ENCODE data around the gene PLCG1. TPM values are rescaled to one million over a fixed set of nuclear protein-coding genes. Genes with fewer than 3 reads are reported as not detected.

PLCG1 gene
- total and polyA plus RNA-seq, 10 donors, result 28.0 to 144 (median 117) TPM

- no peaks in the 10 kb centered on the region for H3K9me3 ChIP-seq
- 80 to 94% (median 83%) methylated on average over 2 of the region's 2 CpGs for WGBS, 5 donors
- no peak overlapping the region for H3K27ac ChIP-seq
- no peaks in the 10 kb centered on the region for H3K36me3 ChIP-seq
- no peaks in the 10 kb centered on the region for H3K27me3 ChIP-seq (replicated peaks in 1 of 7)
- intact Hi-C loops (cut with DNase I; ENCODE audit: low total_unique reads), result no loop called here
- no peak overlapping the region for H3K4me3 ChIP-seq
- no peaks in the 10 kb centered on the region for H3K4me1 ChIP-seq
- TF ChIP-seq, protein P1, sequence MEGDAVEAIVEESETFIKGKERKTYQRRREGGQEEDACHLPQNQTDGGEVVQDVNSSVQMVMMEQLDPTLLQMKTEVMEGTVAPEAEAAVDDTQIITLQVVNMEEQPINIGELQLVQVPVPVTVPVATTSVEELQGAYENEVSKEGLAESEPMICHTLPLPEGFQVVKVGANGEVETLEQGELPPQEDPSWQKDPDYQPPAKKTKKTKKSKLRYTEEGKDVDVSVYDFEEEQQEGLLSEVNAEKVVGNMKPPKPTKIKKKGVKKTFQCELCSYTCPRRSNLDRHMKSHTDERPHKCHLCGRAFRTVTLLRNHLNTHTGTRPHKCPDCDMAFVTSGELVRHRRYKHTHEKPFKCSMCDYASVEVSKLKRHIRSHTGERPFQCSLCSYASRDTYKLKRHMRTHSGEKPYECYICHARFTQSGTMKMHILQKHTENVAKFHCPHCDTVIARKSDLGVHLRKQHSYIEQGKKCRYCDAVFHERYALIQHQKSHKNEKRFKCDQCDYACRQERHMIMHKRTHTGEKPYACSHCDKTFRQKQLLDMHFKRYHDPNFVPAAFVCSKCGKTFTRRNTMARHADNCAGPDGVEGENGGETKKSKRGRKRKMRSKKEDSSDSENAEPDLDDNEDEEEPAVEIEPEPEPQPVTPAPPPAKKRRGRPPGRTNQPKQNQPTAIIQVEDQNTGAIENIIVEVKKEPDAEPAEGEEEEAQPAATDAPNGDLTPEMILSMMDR (IDR thresholded peaks at IDR 0.05 in 8 of 11, conservative IDR thresholded peaks at IDR 0.05 in 3 of 11), result no peak
- no peak for TF ChIP-seq POLR2A (IDR thresholded peaks at IDR 0.05)
- no peak for TF ChIP-seq POLR2AphosphoS5 (IDR thresholded peaks at IDR 0.05)
- DNase-seq, result no peak
Measured at GRCh38 chr20:41218466-41218865, 81.1 kb downstream of the PLCG1 start.

DNA sequence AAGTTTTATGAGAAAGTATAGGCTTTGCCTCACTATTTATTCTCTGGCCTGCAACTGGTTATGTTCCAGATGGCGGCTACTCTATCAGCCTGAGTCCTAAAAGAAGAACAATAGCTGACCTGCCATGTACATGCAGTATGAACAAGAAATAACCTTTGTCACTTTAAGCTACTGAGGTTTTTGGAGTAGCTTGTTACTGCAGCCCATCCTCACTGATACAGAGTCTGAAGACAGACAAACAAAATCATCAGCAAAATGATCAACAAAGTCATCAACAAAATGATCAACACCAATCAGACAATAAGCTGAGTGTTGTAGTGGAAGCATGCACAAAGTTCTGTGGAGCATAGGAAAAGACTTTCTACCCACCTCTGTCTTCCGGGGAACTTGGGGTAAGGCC lies 82.5 kb downstream of the PLCG1 start:
- intact Hi-C loops (cut with DNase I; ENCODE audit: low total_unique reads), result loop anchor here (10.0 kb wide), 1 partner anchor 45 kb away; no protein-coding TSS in a partner anchor
- no peak for DNase-seq
- Histone ChIP-seq H3K4me1 (peaks cover 0 to 3% (median 0%) of the 10 kb centered on the region in 6 donors), H3K4me3 (no peak overlapping the region), H3K27me3 (replicated peaks in 1 of 7) (no peaks in the 10 kb centered on the region), H3K9me3 (no peaks in the 10 kb centered on the region), H3K27ac (no peak overlapping the region), H3K36me3 (no peaks in the 10 kb centered on the region)
- 93 to 100% (median 98%) methylated on average over 2 of the region's 2 CpGs for WGBS, 5 donors
- no peak for TF ChIP-seq POLR2A (IDR thresholded peaks at IDR 0.05)
- TF ChIP-seq POLR2AphosphoS5 (IDR thresholded peaks at IDR 0.05), result no peak
- TF ChIP-seq, protein P1 (IDR thresholded peaks at IDR 0.05 in 8 of 11, conservative IDR thresholded peaks at IDR 0.05 in 3 of 11), result no peak

- Histone ChIP-seq H3K36me3 (no peaks in the 10 kb centered on the region), H3K4me3 (no peak overlapping the region), H3K27me3 (replicated peaks in 1 of 7) (no peaks in the 10 kb centered on the region), H3K9me3 (no peaks in the 10 kb centered on the region), H3K4me1 (peaks cover 0 to 4% (median 0%) of the 10 kb centered on the region in 6 donors), H3K27ac (no peak overlapping the region)
- intact Hi-C loops (cut with DNase I; ENCODE audit: low total_unique reads), result loop anchor here (10.0 kb wide), 1 partner anchor 47 kb away; no protein-coding TSS in a partner anchor
- TF ChIP-seq, protein P1 (IDR thresholded peaks at IDR 0.05 in 8 of 11, conservative IDR thresholded peaks at IDR 0.05 in 3 of 11), result no peak
- TF ChIP-seq POLR2A (IDR thresholded peaks at IDR 0.05), result no peak
- no peak for TF ChIP-seq POLR2AphosphoS5 (IDR thresholded peaks at IDR 0.05)
- WGBS, 5 donors, result 92 to 98% (median 95%) methylated on average over 5 of the region's 5 CpGs
- no peak for DNase-seq
Measured at GRCh38 chr20:41221614-41222218, 84.4 kb downstream of the PLCG1 start.

- Histone ChIP-seq H3K27ac (no peak overlapping the region), H3K36me3 (no peaks in the 10 kb centered on the region), H3K4me1 (peaks cover 0 to 4% (median under 1%) of the 10 kb centered on the region in 6 donors), H3K4me3 (no peak overlapping the region), H3K9me3 (no peaks in the 10 kb centered on the region), H3K27me3 (replicated peaks in 1 of 7) (no peaks in the 10 kb centered on the region)
- intact Hi-C loops (cut with DNase I; ENCODE audit: low total_unique reads), result loop anchor here (10.0 kb wide), 1 partner anchor 47 kb away; no protein-coding TSS in a partner anchor
- DNase-seq, result no peak
- 87 to 100% (median 96%) methylated on average over 1 of the region's 1 CpG for WGBS, 5 donors
- TF ChIP-seq POLR2AphosphoS5 (IDR thresholded peaks at IDR 0.05), result no peak
- TF ChIP-seq POLR2A (IDR thresholded peaks at IDR 0.05), result no peak
- TF ChIP-seq, protein P1 (IDR thresholded peaks at IDR 0.05 in 8 of 11, conservative IDR thresholded peaks at IDR 0.05 in 3 of 11), result no peak
Measured at GRCh38 chr20:41222296-41222695, 85.0 kb downstream of the PLCG1 start.
